ENCODE results near the gene CFAP74.

Gene CFAP74

GRCh38 chr1:1959840-1960479 is 43.6 kb downstream of the CFAP74 start:
- Mint-ChIP-seq H3K36me3 (ENCODE audit: low read depth) (no peaks in the 10 kb centered on the region), H3K4me1 (peaks cover 6% of the 10 kb centered on the region), H3K27me3 (ENCODE audit: low read depth) (peaks cover 32% of the 10 kb centered on the region), H3K4me3 (no peak overlapping the region), H3K9me3 (no peaks in the 10 kb centered on the region), H3K27ac (no peak overlapping the region)
- TF ChIP-seq, protein P1, sequence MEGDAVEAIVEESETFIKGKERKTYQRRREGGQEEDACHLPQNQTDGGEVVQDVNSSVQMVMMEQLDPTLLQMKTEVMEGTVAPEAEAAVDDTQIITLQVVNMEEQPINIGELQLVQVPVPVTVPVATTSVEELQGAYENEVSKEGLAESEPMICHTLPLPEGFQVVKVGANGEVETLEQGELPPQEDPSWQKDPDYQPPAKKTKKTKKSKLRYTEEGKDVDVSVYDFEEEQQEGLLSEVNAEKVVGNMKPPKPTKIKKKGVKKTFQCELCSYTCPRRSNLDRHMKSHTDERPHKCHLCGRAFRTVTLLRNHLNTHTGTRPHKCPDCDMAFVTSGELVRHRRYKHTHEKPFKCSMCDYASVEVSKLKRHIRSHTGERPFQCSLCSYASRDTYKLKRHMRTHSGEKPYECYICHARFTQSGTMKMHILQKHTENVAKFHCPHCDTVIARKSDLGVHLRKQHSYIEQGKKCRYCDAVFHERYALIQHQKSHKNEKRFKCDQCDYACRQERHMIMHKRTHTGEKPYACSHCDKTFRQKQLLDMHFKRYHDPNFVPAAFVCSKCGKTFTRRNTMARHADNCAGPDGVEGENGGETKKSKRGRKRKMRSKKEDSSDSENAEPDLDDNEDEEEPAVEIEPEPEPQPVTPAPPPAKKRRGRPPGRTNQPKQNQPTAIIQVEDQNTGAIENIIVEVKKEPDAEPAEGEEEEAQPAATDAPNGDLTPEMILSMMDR (IDR thresholded peaks at IDR 0.05; ENCODE audit: unreplicated experiment in 3 of 3) = peak; percentile 73 to 86 (median 79)

DNA sequence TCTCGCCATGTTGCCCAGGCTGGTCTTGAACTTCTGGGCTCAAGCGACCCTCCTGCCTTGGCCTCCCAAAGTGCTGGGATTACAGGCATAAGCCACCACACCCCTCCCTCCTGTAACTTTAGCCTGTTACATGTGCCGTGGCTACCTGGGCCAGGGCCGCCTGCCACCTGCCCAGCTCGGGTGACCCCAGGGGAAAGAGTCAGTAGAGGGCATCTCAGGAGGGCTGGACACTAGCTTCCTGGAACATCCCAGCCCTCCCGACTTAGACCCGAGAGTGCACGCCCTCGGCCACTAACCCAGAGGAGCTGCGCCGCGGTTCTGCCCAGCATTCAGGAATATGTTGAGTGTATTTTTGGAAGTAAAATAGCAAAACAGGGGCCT is 44.1 kb downstream of the CFAP74 start:
- Mint-ChIP-seq H3K27ac (no peak overlapping the region), H3K36me3 (ENCODE audit: low read depth) (no peaks in the 10 kb centered on the region), H3K9me3 (no peaks in the 10 kb centered on the region), H3K4me1 (peaks cover 6% of the 10 kb centered on the region), H3K4me3 (no peak overlapping the region), H3K27me3 (ENCODE audit: low read depth) (peaks cover 36% of the 10 kb centered on the region)
- TF ChIP-seq, protein P1 (IDR thresholded peaks at IDR 0.05; ENCODE audit: unreplicated experiment in 3 of 3) = no peak

GRCh38 chr1:1958071-1958541 is 45.5 kb downstream of the CFAP74 start:
- no peak overlapping the region for H3K27ac Mint-ChIP-seq
- peaks cover 6% of the 10 kb centered on the region for H3K4me1 Mint-ChIP-seq
- H3K9me3 Mint-ChIP-seq = no peaks in the 10 kb centered on the region
- H3K4me3 Mint-ChIP-seq = no peak overlapping the region
- peaks cover 36% of the 10 kb centered on the region for H3K27me3 Mint-ChIP-seq (ENCODE audit: low read depth)
- TF ChIP-seq, protein P1 (IDR thresholded peaks at IDR 0.05; ENCODE audit: unreplicated experiment in 3 of 3) = no peak
- no peaks in the 10 kb centered on the region for H3K36me3 Mint-ChIP-seq (ENCODE audit: low read depth)

- H3K4me1 Mint-ChIP-seq = peaks cover 6% of the 10 kb centered on the region
- no peaks in the 10 kb centered on the region for H3K36me3 Mint-ChIP-seq (ENCODE audit: low read depth)
- TF ChIP-seq, protein P1 (IDR thresholded peaks at IDR 0.05; ENCODE audit: unreplicated experiment in 3 of 3) = no peak
Observed at GRCh38 chr1:1957533-1957961, 46.0 kb downstream of the CFAP74 start.

GRCh38 chr1:1956586-1957532 is 46.7 kb downstream of the CFAP74 start:
- no peaks in the 10 kb centered on the region for H3K9me3 Mint-ChIP-seq
- H3K36me3 Mint-ChIP-seq (ENCODE audit: low read depth) = no peaks in the 10 kb centered on the region
- TF ChIP-seq, protein P1 (IDR thresholded peaks at IDR 0.05; ENCODE audit: unreplicated experiment in 3 of 3) = no peak
- peaks cover 6% of the 10 kb centered on the region for H3K4me1 Mint-ChIP-seq
- H3K27ac Mint-ChIP-seq = no peak overlapping the region
- peaks cover 28% of the 10 kb centered on the region for H3K27me3 Mint-ChIP-seq (ENCODE audit: low read depth)
- no peak overlapping the region for H3K4me3 Mint-ChIP-seq

More at GRCh38 chr1:1957533-1957961, 46.0 kb downstream of the CFAP74 start:
- no peak overlapping the region for H3K27ac Mint-ChIP-seq
- no peak overlapping the region for H3K4me3 Mint-ChIP-seq
- no peaks in the 10 kb centered on the region for H3K9me3 Mint-ChIP-seq
- H3K27me3 Mint-ChIP-seq (ENCODE audit: low read depth) = peaks cover 35% of the 10 kb centered on the region
